HCT116 (cell line): ENCODE data around the gene SCYL2. TPM values are rescaled to one million over a fixed set of nuclear protein-coding genes. Genes with fewer than 3 reads are reported as not detected.

Experiments
- ATAC-seq: fragments of 200-7000 bp; cut with Tn5 transposase; 2 replicates; pipeline ENCODE4 v1.9.1; 2020; ENCODE audit warnings: mild to moderate bottlenecking, moderate library complexity
- BruUV-seq: library from RNA; stranded (reverse); fragments of 400-500 nt; replicated peaks from 2 replicates; lab custom pipeline; 2021; lab: Mats Ljungman, UMichigan
- CTCF ChIA-PET: fragments of 300-600 bp; sonication (Branson Sonifier 250); formaldehyde crosslinking; loops from one replicate; lab custom pipeline; 2021; ENCODE audit warnings: antibody characterized with exemption; lab: Charles Lee
- POLR2A ChIA-PET: fragments of 300-600, 350-600 bp; sonication (Branson Sonifier 250); formaldehyde crosslinking; loops from one replicate; lab custom pipeline; 2021; ENCODE audit warnings: antibody characterized with exemption; lab: Charles Lee
- RAD21 ChIA-PET, 2 experiments: fragments of 300-600 bp; sonication (Branson Sonifier 250); formaldehyde crosslinking; loops; one replicate each; lab custom pipeline; 2023; ENCODE audit warnings: low total read pairs in 2 of 2; ENCODE audit not compliant: uncharacterized antibody in 2 of 2, unreplicated experiment in 2 of 2, low non-redundant PET in 1 of 2; lab: Charles Lee
- DNase-seq: peaks from one replicate; pipeline ENCODE4 v3.0.0-alpha.2; 2010; ENCODE audit warnings: low read depth, low spot score
- H2AFZ ChIP-seq: fragments of 200-600 bp; shearing (Covaris generic), sonication (generic); 2 replicates; pipeline ENCODE4 v1.6.1; 2017; ENCODE audit warnings: low read depth, mixed run types, mixed read lengths, antibody characterized with exemption, low read length; ENCODE audit not compliant: poor library complexity, severe bottlenecking
- H3K27ac ChIP-seq: 2 replicates; pipeline ENCODE4 v1.5.1; 2012; ENCODE audit warnings: low read depth, low read length
- H3K27me3 ChIP-seq: fragments of 200-600 bp; sonication (generic); 2 replicates; pipeline ENCODE4 v1.6.1; 2016; ENCODE audit warnings: mixed run types, low read length, mixed read lengths; ENCODE audit not compliant: insufficient read depth
- H3K36me3 ChIP-seq, 2 experiments: fragments of 200-500 bp in 1 of 2; fragments of 200-600 bp in 1 of 2; sonication (Bioruptor generic) in 1 of 2; sonication (generic) in 1 of 2; 2 replicates each; pipeline versions ENCODE4 v1.5.1 to v1.6.1; 2014 to 2016; ENCODE audit warnings: low read length in 2 of 2, inconsistent platforms in 1 of 2, mixed read lengths in 1 of 2, mixed run types in 1 of 2; ENCODE audit not compliant: insufficient read depth in 2 of 2, control insufficient read depth in 1 of 2
- H3K4me1 ChIP-seq, 2 experiments: fragments of 200-600 bp in 1 of 2; sonication (generic) in 1 of 2; 2 replicates each; pipeline versions ENCODE4 v1.5.1 to v1.6.1; 2012 to 2017; ENCODE audit warnings: low read length in 2 of 2, inconsistent platforms in 1 of 2, mild to moderate bottlenecking in 1 of 2, mixed read lengths in 1 of 2, mixed run types in 1 of 2, moderate library complexity in 1 of 2; ENCODE audit not compliant: insufficient read depth in 2 of 2, control insufficient read depth in 1 of 2
- H3K4me2 ChIP-seq: fragments of 200-600 bp; sonication (generic); 2 replicates; pipeline ENCODE4 v1.6.1; 2017; ENCODE audit warnings: mixed run types, low read length, mixed read lengths
- H3K4me3 ChIP-seq, 2 experiments: fragments of 200-600 bp in 1 of 2; sonication (generic) in 1 of 2; replicated peaks in 1 of 2; 2 replicates each; pipeline ENCODE4 v1.5.1; 2011 to 2016; ENCODE audit warnings: low read length in 2 of 2, control low read depth in 1 of 2, low read depth in 1 of 2, mild to moderate bottlenecking in 1 of 2, mixed read lengths in 1 of 2, mixed run types in 1 of 2
- H3K79me2 ChIP-seq: fragments of 200-600 bp; sonication (generic); 2 replicates; pipeline ENCODE4 v1.6.1; 2017; ENCODE audit warnings: mild to moderate bottlenecking, mixed run types, low read length, moderate library complexity, mixed read lengths; ENCODE audit not compliant: insufficient read depth
- H3K9ac ChIP-seq: fragments of 200-600 bp; sonication (generic); 2 replicates; pipeline ENCODE4 v1.6.1; 2016; ENCODE audit warnings: low read length, mixed read lengths
- H3K9me2 ChIP-seq: fragments of 200-600 bp; sonication (generic), shearing (Covaris generic); 2 replicates; pipeline ENCODE4 v1.6.1; 2017; ENCODE audit warnings: mixed run types, mild to moderate bottlenecking, moderate library complexity; ENCODE audit not compliant: insufficient read depth
- H3K9me3 ChIP-seq, 2 experiments: fragments of 200-500 bp in 1 of 2; fragments of 200-600 bp in 1 of 2; sonication (Bioruptor generic) in 1 of 2; sonication (generic) in 1 of 2; 2 replicates each; pipeline ENCODE4 v1.6.1; 2014 to 2017; ENCODE audit warnings: low read length in 2 of 2, mixed read lengths in 2 of 2, inconsistent platforms in 1 of 2, low read depth in 1 of 2, mild to moderate bottlenecking in 1 of 2, mixed run types in 1 of 2, moderate library complexity in 1 of 2; ENCODE audit not compliant: control insufficient read depth in 1 of 2, insufficient read depth in 1 of 2
- H4K20me1 ChIP-seq: fragments of 200-600 bp; sonication (generic), shearing (Covaris generic); 2 replicates; pipeline ENCODE4 v1.6.1; 2017; ENCODE audit warnings: mixed run types, mild to moderate bottlenecking, moderate library complexity; ENCODE audit not compliant: insufficient read depth
- CTCF ChIP-seq, 3 experiments: fragments of 200-600 bp in 1 of 3; sonication (generic) in 1 of 3; IDR thresholded peaks in 2 of 3; conservative IDR thresholded peaks in 1 of 3; 2 replicates each; pipeline ENCODE4 v1.5.1; 2012 to 2017; ENCODE audit warnings: low read depth in 2 of 3, low read length in 2 of 3, antibody characterized with exemption in 1 of 3, borderline replicate concordance in 1 of 3, control low read depth in 1 of 3, mild to moderate bottlenecking in 1 of 3, mixed read lengths in 1 of 3, mixed run types in 1 of 3, moderate library complexity in 1 of 3; ENCODE audit not compliant: insufficient read depth in 1 of 3
- EGR1 ChIP-seq: IDR thresholded peaks from 2 replicates; pipeline ENCODE4 v1.6.1; 2012; ENCODE audit warnings: low read depth
- EZH2phosphoT487 ChIP-seq: fragments of 200-600 bp; IDR thresholded peaks from 2 replicates; pipeline ENCODE4 v1.6.1; 2018; ENCODE audit warnings: antibody characterized with exemption, borderline replicate concordance
- MAX ChIP-seq: IDR thresholded peaks from 2 replicates; pipeline ENCODE4 v1.6.1; 2012
- POLR2A ChIP-seq: IDR thresholded peaks from 2 replicates; pipeline ENCODE4 v1.7.0; 2011; ENCODE audit warnings: borderline replicate concordance; ENCODE audit not compliant: insufficient read depth, insufficient read length; ENCODE audit errors: extremely low read depth
- POLR2AphosphoS5 ChIP-seq: IDR thresholded peaks from 2 replicates; pipeline ENCODE4 v1.6.1; 2011; ENCODE audit warnings: mild to moderate bottlenecking, low read depth, low read length, moderate library complexity
- RAD21 ChIP-seq: IDR thresholded peaks from 2 replicates; pipeline ENCODE4 v1.6.1; 2012; ENCODE audit warnings: low read depth, mild to moderate bottlenecking
- SIN3A ChIP-seq: IDR thresholded peaks from 2 replicates; pipeline ENCODE4 v1.6.1; 2012; ENCODE audit warnings: low read depth
- TCF7L2 ChIP-seq: IDR thresholded peaks from 2 replicates; pipeline ENCODE4 v1.7.0; 2011; ENCODE audit warnings: borderline replicate concordance, inconsistent platforms; ENCODE audit not compliant: insufficient read depth, insufficient read length; ENCODE audit errors: extremely low read depth
- intact Hi-C: fragments of 100-400 bp; cut with micrococcal nuclease; formaldehyde crosslinking; loops from 2 replicates; pipeline ENCODE4 v1.10.0; 2022
- total RNA-seq: library from RNA; stranded (reverse); gene quantifications from one replicate; pipeline ENCODE4 v1.2.1, GENCODE V29; 2021; ENCODE audit not compliant: unreplicated experiment

SCYL2 gene
- total RNA-seq, 1 experiment from 2014 or later: 31.7 TPM

- TF ChIP-seq EGR1 (no peak), TCF7L2 (no peak), POLR2A (no peak)
- TF ChIP-seq, all 23 proteins: peak for 0
- no peak for DNase-seq
- ChIA-PET CTCF (no interaction called here), RAD21 (no interaction called here), POLR2A (no interaction called here)
- Histone ChIP-seq H4K20me1 (no peaks in the 10 kb centered on the region; the same call in 1 of the 2 replicates), H3K27ac (no peak overlapping the region), H3K4me1 (no peaks in the 10 kb centered on the region; a peak in 1 of 4 replicates), H3K9ac (no peak overlapping the region), H3K9me3 (no peaks in the 10 kb centered on the region), H3K79me2 (no peaks in the 10 kb centered on the region), H3K4me3 (no peak overlapping the region), H3K36me3 (peaks cover 3 to 8% of the 10 kb centered on the region in 2 experiments; a peak in 1 of 4 replicates), H3K9me2 (no peaks in the 10 kb centered on the region), H3K27me3 (no peaks in the 10 kb centered on the region), H2AFZ (no peak overlapping the region), H3K4me2 (no peak overlapping the region)
- no TSS peak for BruUV-seq
- intact Hi-C loops: no loop called here
- ATAC-seq: no peak
These were observed 41.5 kb upstream of the SCYL2 start for GRCh38 chr12:100225491-100225890.

GRCh38 chr12:100229036-100229635 lies 37.8 kb upstream of the SCYL2 start:
- TF ChIP-seq POLR2AphosphoS5: no peak
- TF ChIP-seq CTCF (IDR thresholded peaks at IDR 0.05 in 2 of 3, conservative IDR thresholded peaks at IDR 0.05 in 1 of 3; ENCODE audit: borderline replicate concordance in 1 of 3, insufficient read depth in 1 of 3, low read depth in 2 of 3, low read length in 2 of 3): peak; percentile 24 to 39 (median 28); a peak in 4 of 6 replicates
- peak; percentile 64 for TF ChIP-seq RAD21
- no peak for TF ChIP-seq SIN3A
- TF ChIP-seq EZH2phosphoT487: no peak
- no peak for TF ChIP-seq MAX
- Histone ChIP-seq H3K36me3 (0 out of 4 replicates have a peak, but pooled peaks cover 0 to 2% of the 10 kb centered on the region in 2 experiments), H3K9me2 (no peaks in the 10 kb centered on the region), H2AFZ (no peak overlapping the region), H3K79me2 (no peaks in the 10 kb centered on the region), H3K4me2 (no peak overlapping the region), H3K4me3 (no peak overlapping the region), H3K9me3 (no peaks in the 10 kb centered on the region), H3K27ac (no peak overlapping the region), H3K9ac (no peak overlapping the region), H4K20me1 (no peaks in the 10 kb centered on the region), H3K4me1 (peaks cover under 1 to 3% of the 10 kb centered on the region in 2 experiments; a peak in 3 of 4 replicates), H3K27me3 (no peaks in the 10 kb centered on the region)
- BruUV-seq: no TSS peak
- DNase-seq (peak; percentile 15), ATAC-seq (peak; percentile 81)
- intact Hi-C loops: no loop called here
- POLR2A ChIA-PET: interaction anchor here (0.7 to 1.3 kb wide), 2 partner anchors 10 to 38 kb away, joined by 3 to 5 read pairs; partner anchors contain the start of genes DEPDC4 and SCYL2
- RAD21 ChIA-PET: no interaction called here
- CTCF ChIA-PET: interaction anchor here (0.5 to 1.5 kb wide), 8 partner anchors 15 to 418 kb away, joined by 3 to 5 read pairs (median 4); partner anchors contain the start of genes ACTR6, DEPDC4 and SCYL2
